PFSK-1 (cell line): ENCODE data around the gene ARFGAP3.

Experiments
- FOXP2 ChIP-seq: optimal IDR thresholded peaks from 2 replicates; pipeline ENCODE3; 2011; ENCODE audit warnings: borderline replicate concordance, control low read depth, inconsistent platforms; ENCODE audit not compliant: insufficient read depth; ENCODE audit errors: extremely low read length, extremely low read depth
- POLR2AphosphoS5 ChIP-seq: IDR thresholded peaks from 2 replicates; pipeline ENCODE4 v1.6.1; 2012; ENCODE audit warnings: low read depth, mild to moderate bottlenecking, control low read depth, low read length, moderate library complexity
- SIN3A ChIP-seq: IDR thresholded peaks from 2 replicates; pipeline ENCODE4 v1.6.1; 2012; ENCODE audit warnings: mild to moderate bottlenecking, low read length, moderate library complexity, borderline replicate concordance; ENCODE audit not compliant: insufficient read depth
- TAF1 ChIP-seq: IDR thresholded peaks from 2 replicates; pipeline ENCODE4 v1.6.1; 2012; ENCODE audit warnings: low read length, control low read depth, borderline replicate concordance; ENCODE audit not compliant: insufficient read depth
- TF ChIP-seq, protein P1 (sequence below), 2 experiments: IDR thresholded peaks; 2 replicates each; pipeline versions ENCODE4 v1.6.1 to v1.8.0; 2011 to 2012; ENCODE audit warnings: low read depth in 2 of 2, low read length in 2 of 2, control low read depth in 1 of 2, inconsistent platforms in 1 of 2, mild to moderate bottlenecking in 1 of 2, moderate library complexity in 1 of 2; ENCODE audit not compliant: insufficient read depth in 1 of 2

The ARFGAP3 gene

DNA sequence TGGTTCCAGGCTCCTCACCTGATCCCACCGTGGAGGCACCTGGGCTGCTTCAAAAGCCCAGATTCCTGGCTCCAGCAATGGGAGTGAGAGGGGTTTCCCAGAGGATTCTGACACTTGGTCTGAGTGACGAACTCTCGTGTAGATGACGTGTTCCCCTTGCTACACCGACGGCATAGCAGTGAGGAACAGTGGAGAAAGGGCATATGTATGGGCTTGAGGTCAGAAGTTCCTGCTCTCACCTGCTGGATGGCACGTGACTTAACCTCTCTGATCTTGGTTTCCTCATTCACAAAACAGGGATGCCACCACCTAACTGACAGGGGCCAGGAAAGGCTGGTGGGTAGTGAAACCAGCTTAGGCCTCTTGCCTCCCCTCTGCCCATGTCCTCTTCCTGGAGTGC, 30.0 kb upstream of the ARFGAP3 start:
- TF ChIP-seq, protein P1, sequence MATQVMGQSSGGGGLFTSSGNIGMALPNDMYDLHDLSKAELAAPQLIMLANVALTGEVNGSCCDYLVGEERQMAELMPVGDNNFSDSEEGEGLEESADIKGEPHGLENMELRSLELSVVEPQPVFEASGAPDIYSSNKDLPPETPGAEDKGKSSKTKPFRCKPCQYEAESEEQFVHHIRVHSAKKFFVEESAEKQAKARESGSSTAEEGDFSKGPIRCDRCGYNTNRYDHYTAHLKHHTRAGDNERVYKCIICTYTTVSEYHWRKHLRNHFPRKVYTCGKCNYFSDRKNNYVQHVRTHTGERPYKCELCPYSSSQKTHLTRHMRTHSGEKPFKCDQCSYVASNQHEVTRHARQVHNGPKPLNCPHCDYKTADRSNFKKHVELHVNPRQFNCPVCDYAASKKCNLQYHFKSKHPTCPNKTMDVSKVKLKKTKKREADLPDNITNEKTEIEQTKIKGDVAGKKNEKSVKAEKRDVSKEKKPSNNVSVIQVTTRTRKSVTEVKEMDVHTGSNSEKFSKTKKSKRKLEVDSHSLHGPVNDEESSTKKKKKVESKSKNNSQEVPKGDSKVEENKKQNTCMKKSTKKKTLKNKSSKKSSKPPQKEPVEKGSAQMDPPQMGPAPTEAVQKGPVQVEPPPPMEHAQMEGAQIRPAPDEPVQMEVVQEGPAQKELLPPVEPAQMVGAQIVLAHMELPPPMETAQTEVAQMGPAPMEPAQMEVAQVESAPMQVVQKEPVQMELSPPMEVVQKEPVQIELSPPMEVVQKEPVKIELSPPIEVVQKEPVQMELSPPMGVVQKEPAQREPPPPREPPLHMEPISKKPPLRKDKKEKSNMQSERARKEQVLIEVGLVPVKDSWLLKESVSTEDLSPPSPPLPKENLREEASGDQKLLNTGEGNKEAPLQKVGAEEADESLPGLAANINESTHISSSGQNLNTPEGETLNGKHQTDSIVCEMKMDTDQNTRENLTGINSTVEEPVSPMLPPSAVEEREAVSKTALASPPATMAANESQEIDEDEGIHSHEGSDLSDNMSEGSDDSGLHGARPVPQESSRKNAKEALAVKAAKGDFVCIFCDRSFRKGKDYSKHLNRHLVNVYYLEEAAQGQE (IDR thresholded peaks at IDR 0.05; ENCODE audit: insufficient read depth in 1 of 2, low read depth in 2 of 2, low read length in 2 of 2) = no peak
- no peak for TF ChIP-seq POLR2AphosphoS5

- TF ChIP-seq, protein P1 (IDR thresholded peaks at IDR 0.05; ENCODE audit: insufficient read depth in 1 of 2, low read depth in 2 of 2, low read length in 2 of 2) = no peak
- TF ChIP-seq POLR2AphosphoS5 (no peak), FOXP2 (no peak)
These were observed 28.4 kb upstream of the ARFGAP3 start for GRCh38 chr22:42885446-42885845.

DNA sequence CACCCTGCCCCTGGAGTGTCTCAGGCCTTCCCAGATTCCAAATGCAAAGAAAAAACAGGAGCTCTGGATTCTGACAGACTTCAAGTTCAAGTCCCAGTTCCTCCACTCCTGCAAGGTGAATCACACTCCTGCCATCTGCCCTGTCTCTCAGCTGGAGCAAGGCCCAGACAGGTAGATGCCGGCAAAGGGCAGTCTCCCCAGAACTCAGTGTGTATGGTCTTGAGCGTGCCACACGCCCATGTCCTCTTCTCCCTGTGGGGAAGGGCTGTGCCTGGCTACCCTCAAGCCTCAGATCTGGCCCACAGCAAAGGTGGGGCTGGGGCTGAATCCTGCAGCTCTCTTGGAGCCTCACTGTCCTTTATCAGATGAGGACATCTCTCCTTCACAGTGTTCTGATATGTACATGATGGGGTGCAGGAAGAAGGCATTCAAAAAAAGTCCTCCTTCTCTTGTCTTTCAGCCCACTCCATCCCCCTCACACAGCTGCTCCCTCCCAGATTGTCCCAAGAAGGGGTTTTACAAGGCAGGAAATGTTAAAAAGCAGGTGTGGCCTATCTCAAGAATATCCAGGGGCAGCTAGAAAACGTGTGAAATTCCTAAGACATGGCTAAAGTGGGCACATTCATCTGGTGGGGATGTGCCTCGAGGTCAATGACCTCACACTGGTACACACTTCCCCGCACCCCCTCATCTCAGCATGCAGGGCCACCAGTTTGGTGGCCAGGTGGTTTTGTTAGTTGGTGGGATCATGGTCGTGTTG, 27.7 kb upstream of the ARFGAP3 start:
- no peak for TF ChIP-seq TAF1
- TF ChIP-seq POLR2AphosphoS5 = no peak
- no peak for TF ChIP-seq SIN3A
- TF ChIP-seq, protein P1 (IDR thresholded peaks at IDR 0.05; ENCODE audit: insufficient read depth in 1 of 2, low read depth in 2 of 2, low read length in 2 of 2) = no peak
- TF ChIP-seq FOXP2 = no peak

DNA sequence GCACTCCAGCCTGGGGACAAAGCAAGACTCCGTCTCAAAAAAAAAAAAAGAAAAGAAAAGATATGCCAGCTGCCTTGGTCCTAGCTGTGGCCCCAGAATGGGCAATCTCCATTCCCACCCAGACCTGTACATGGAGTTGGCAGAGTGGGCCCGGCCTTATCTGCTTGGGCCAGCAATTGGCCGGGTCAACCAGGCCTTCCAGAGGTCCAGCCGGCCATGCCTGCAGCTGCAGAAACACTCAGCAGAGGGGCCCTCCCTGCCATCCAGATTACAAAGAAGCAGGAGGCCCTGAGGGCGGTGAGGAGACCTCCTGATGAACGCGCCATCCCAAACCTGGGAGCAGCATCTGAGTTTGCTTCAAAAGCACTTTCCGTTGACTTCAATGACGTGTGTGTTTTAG, 26.9 kb upstream of the ARFGAP3 start:
- TF ChIP-seq SIN3A = no peak
- no peak for TF ChIP-seq TAF1
- no peak for TF ChIP-seq POLR2AphosphoS5
- TF ChIP-seq, protein P1 (IDR thresholded peaks at IDR 0.05; ENCODE audit: insufficient read depth in 1 of 2, low read depth in 2 of 2, low read length in 2 of 2) = no peak
- TF ChIP-seq FOXP2 = no peak

DNA sequence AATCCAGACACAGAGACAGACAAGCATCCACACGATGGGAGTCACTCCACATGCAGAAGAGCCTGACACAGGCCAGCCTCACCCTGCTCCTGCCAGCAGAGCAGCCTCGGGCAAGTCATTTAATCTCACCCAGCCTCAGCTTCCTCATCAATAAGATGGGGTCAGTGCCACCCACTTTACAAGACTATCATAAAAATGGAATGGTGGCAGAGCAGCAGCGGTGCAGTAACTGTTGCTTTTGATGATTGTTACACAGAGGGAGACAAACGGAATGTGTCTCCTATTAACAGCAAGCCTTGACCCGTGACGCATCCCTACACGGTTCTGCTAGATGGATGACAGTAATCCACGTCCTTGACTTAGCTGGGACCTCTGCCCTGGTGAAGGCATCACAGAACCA, 26.0 kb upstream of the ARFGAP3 start:
- no peak for TF ChIP-seq FOXP2
- TF ChIP-seq, protein P1 (IDR thresholded peaks at IDR 0.05; ENCODE audit: insufficient read depth in 1 of 2, low read depth in 2 of 2, low read length in 2 of 2) = no peak
- no peak for TF ChIP-seq POLR2AphosphoS5
- TF ChIP-seq SIN3A = no peak
- no peak for TF ChIP-seq TAF1
